GM18507 (cell line): ENCODE measurements around the gene TMEM245.
"Not testable (repeated sequence)": the region's sequence is repeated elsewhere in the genome, so short reads cannot be mapped to it uniquely, and the experiment has no call there.

Experiments
- DNase-seq: peaks from one replicate; pipeline ENCODE4 v3.0.0; 2011; ENCODE audit warnings: low read depth; ENCODE audit not compliant: insufficient read length; ENCODE audit errors: extremely low spot score
- FAIRE-seq: peaks from 2 replicates; lab custom pipeline; 2011; peaks lifted over from hg19 to GRCh38; lab: Jason Lieb, UNC

The TMEM245 gene

DNA sequence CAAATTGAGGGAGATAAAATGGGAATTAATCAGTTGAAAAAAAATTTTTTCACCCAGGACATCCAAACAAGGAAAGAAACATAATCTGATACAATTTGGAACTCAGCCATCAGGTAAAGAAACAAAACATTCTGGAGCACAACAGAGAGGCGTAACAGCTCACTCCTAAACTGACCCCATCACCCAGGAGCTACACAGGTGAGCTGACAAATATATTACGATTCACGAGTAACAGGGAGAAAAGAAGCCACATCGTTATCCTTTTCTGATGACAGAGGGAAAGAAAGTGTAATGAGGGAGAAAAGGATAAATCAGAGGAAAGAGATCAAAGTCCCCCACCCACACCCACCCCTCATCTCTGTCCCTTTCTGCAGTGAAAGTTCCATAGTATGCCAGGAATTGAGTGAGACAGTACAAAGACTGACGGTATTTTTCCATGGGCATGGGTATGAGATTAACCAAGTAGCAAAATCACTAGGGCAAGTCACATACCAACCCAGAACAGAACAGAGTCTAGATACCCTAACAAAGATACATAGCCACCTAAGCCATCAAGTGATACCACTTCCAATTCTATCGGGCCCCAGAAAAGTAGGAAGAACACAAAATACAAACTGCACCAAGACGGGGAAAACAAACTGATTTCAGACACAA is 45.4 kb downstream of the TMEM245 start:
- DNase-seq (no peak), FAIRE-seq (no peak)

DNA sequence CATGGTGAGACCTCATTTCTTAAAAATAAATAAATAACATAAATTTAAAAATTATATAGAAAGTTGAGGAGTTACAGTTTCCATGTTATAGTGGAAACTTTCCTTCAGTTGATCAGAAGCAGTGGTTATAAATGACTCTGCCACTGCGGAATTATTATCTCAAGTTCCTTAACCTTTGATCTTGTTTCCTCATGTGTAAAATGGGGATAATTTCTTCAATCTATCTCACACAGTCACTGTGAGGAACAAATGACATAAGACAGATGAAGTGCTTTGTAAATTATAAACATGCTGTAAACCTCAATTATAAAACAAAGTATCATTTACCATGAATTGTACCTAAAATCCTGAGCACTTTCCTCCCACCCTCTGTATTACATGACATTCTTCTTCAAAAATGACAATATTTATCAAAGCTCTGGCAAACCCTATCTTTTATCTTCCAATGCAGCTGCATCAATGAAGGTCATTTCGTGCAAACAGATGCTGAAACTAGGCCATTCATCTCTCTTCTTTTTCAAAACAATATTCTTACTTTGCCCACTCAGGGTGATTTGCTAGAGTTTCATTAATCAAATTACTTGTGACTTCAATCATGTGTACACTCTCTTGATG is 46.8 kb downstream of the TMEM245 start:
- no peak for FAIRE-seq

DNA sequence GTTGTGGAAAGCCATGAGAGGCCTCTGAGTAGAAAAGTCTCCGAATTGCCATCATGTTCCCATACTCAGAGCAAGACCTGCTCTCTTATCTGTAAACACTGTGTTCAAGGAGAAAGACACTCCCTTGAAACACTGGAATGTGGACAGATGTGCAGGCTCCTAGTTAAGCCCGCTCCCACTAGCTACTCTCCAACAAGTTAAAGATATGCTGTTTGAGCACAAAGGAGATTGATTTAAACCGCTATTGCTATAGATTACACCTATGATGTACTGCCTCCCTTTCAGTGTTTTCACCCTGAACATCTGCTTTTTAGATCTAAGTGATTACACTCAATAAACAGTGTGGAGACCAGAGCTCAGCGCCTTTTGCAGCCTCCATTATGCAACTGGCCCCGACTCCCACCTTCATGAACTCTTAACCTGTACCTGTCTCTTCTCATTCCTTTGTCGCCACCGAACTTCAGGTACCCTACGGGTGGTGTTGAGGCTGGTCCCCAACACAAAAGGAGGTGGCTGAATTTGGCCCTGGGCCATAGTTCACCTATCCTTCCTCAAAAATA is 47.5 kb downstream of the TMEM245 start:
- no peak for FAIRE-seq

More for the DNA sequence above, 46.8 kb downstream of the TMEM245 start:
- DNase-seq = no peak

DNA sequence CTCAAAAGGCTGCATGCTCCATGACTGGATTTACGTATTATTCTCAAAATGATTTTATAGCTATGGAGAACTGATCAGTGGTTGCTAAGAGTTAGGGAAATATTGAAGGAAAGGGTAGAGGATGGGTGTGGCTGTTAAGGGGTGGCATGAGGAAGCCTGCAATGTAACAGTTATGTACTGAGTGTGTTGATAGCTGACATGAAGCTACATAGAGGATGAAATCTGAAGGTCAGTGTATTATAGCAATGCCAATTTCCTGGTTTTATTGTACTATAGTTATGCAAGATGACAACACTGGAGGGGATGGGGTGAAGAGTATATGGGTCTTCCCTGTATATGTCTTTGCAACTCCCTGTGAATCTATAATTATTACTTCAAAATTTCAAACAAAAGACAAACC is 51.0 kb downstream of the TMEM245 start:
- DNase-seq (no peak), FAIRE-seq (no peak)

More for the DNA sequence above, 47.5 kb downstream of the TMEM245 start:
- no peak for DNase-seq

DNA sequence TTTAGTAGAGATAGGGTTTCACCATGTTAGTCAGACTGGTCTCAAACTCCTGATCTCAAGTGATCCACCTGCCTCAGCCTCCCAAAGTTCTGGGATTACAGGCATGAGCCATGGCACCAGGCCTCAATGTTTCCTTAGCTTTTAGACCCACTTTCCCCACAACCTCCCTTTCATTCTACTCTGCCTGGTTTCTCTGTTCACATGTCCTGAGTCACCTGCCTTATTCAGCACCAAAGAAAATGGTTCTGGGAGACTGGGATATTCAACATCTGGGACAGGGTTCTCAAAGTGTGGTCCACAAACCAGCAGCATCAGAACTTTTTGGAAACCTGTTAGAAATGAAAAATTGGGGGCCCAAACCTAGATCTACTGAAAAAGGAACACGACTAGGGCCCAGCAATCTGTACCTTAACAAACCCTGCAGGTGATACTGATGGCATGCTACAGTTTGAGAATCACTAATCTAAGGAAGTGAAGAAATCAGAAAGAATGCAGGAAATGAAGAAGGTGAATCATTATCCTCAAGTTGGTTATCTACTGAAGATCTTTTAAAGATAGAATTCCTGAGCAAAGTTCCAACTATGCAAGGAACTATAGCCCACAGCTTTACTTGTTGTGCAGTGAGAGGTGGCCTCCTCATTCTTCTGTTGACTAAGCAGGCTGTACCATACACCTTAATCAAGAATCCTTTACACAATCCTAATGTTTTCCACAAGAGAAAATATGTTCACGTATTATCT is 54.6 kb downstream of the TMEM245 start:
- DNase-seq (no peak), FAIRE-seq (no peak)

DNA sequence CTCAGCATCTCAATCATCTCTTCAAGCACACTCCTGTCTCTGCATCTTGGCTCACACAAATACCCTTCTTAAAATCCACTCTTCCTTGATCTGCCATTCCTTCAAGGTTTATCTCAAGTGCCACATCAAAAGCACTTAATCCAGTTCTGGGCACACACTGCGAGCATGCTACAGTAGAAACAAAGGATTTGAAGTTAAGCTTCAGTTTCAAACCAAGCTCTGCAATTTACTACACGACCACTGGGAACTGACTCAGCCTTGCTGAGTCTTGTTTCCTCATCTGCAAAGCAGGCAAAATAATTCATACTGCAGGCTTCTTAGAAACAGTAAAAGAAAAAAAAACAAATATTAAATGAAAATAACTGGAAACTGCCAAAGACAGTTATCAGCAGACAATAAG is 56.0 kb downstream of the TMEM245 start:
- DNase-seq = no peak
- no peak for FAIRE-seq

DNA sequence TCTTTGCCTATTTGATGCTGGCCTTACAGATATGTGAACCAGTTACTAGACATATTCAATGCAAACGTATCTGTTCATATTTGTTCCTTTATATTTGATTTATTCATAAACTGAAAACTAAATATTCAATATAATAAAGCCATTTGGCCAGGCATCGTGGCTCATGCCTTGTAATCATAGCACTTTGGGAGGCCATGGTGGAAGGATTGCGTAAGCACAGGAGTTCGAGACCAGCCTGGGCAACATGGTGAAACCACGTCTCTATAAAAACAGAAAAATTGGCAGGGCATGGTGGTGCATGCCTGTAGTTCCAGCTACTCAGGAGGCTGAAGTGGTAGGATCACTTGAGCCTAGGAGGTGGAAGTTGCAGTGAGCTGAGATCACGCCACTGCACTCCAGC is 57.2 kb downstream of the TMEM245 start:
- no peak for DNase-seq
- no peak for FAIRE-seq

DNA sequence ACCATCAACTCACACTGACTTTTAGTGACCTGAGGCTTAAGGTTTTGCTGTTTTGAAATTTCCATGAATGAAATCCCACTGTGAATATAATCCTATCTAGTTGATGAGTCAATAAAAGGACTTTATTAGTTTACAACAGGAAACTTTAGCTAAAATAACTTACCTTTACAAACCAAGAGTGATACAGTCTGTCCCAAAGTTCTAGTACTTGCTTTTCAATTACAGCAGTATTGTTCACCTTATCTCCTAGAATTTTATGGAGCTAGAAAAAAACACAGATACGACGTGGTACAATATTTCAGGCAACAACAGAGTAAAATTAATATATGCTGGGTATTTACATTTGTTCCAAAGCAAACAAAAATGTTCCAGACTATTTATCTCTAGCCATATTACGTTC is 59.6 kb downstream of the TMEM245 start:
- FAIRE-seq (no peak), DNase-seq (no peak)

DNA sequence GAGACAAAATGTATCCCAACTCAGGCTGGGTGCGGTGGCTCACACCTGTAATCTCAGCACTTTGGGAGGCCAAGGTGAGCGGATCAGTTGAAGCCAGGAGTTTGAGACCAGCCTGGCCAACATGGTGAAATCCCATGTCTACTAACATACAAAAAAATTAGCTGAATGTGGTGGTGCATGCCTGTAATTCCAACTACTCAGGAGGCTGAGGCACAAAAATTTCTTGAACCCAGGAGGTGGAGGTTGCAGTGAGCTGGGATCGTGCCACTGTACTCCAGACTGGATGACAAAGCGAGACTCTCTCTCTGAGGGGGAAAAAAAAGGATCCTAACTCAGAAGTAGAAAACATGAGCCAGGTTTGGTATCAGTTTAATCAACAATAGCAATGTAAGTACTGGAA is 66.6 kb downstream of the TMEM245 start:
- not testable (repeated sequence) for FAIRE-seq

DNA sequence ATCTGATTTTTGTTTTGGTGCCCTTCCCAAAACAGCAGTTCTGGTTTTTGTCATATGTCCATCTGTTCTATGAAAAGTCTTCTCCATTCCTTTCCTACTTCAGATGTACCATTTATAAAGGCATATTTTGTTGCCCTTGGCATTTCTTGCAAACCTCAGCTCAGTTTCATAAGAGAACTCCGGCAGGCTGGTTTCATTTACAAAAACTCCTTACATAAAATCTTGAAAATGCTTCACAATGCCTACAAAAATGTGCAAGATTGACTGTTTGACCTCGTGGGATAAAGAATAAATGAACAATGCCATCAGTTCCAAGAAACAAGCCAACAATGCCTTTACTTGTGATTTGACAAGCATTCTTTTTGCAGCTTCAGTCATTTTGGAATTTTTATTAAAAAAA is 67.3 kb downstream of the TMEM245 start:
- FAIRE-seq (no peak), DNase-seq (no peak)

More for the DNA sequence above, 66.6 kb downstream of the TMEM245 start:
- DNase-seq = not testable (repeated sequence)

DNA sequence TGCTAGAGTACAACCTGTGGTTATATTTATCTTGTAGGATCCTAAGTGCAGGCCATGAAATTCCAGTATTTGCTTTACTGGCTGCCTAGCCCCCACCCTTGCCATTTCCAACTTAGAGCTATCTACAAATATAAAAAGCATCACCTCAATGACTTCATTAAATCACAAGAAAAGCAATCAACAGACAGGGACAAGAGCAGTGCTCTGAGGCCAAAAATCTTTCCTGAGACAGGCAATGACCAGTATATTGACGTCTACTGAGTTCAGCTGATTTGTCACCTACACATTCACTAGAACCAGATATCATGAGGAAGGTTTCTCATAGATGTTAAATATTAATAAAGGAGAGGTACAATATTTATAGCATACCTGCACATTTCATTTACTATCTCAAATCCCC is 68.0 kb downstream of the TMEM245 start:
- no peak for FAIRE-seq
- no peak for DNase-seq

DNA sequence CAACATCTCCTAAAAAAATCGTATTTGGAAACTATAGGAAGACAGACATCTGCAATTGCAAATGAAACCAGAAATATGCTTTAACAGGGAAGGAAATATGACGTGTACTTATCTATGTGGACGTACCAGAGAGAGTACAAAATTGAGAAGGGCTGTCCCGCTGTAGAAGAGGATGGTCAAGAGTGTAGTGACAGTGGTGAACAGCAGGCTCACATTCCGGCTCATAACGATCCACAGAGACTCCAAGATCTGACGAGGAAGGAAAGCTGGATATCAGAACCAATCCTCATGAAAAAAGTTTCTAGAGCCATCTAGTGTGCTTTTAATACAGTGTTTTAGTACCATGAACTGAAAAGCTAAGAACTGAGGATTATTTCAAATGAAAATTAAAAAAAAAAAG is 69.3 kb downstream of the TMEM245 start:
- no peak for DNase-seq
- FAIRE-seq = no peak

DNA sequence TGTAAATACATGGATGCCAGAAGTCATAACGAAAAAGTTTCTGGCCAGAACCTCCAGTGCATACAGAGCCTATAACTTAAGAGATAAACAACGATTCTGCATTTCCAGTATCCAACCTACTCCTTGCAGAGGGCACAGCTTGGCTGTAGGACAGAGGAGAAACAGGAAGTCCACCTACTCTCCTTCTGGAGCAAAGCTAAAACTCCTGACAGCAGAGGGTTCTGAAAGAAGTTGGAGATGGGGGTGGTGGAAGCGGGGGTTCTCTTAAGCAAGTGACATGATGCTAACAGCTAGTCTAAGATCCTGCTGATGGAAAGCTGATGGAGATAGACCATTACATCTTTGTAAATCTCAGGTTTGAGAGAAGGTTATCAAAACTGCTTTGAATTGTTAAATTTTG is 70.9 kb downstream of the TMEM245 start:
- no peak for DNase-seq
- FAIRE-seq = no peak

DNA sequence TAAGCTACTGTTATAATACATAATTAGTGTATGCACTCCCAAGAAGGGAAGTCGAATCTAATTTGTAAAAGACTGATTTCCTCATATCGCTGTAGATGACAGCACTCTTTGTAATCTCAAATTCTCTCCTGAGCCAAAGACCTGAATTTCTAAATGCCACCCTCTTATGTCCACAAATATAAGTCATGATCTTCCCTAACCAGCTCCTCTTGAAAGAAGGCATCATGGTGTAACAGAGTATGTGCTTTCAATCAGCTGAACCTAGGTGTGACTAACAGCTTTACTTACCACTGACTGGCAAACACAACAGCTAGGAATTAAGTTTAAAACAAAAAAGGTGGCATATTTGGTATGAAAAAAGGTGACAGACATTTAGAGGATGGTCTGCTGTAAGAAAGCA is 72.5 kb downstream of the TMEM245 start:
- FAIRE-seq = no peak
- no peak for DNase-seq

DNA sequence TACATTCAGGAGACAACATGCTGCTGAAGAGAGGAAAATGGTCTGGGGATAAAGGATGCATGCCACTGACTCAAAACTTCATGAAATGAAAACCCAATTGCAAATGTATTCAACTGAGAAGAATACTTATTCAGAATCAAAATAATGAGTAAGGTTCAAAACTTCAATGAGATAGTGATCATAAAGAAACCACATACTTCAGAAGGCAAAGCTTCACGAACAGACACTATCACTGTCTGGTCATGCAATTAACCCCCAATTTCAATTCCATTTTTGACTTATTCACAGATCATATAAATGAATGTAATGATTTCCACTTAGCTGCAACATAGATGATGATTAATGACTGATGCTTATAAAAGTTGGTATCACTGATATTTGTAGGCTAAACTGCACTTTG is 73.4 kb downstream of the TMEM245 start:
- no peak for FAIRE-seq
- DNase-seq = no peak

DNA sequence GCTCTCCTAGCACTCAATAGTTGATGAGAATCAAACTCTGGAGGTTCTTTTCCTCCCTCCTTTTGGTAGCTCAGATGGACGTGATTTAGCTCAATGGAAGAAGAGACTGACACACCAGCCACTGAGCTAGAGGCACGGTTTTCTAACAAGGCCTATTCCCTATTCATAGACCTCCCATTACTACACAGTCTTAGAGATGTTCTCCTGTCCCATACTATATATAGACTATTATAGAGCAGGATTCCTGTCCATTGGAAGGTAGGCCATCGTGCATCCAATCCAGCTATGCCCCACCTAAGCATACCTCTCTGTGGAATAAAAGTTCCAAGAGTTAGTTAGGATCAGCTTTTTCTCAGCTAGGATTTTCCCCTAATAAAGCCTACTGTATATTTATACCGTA is 76.2 kb downstream of the TMEM245 start:
- FAIRE-seq (no peak), DNase-seq (no peak)

DNA sequence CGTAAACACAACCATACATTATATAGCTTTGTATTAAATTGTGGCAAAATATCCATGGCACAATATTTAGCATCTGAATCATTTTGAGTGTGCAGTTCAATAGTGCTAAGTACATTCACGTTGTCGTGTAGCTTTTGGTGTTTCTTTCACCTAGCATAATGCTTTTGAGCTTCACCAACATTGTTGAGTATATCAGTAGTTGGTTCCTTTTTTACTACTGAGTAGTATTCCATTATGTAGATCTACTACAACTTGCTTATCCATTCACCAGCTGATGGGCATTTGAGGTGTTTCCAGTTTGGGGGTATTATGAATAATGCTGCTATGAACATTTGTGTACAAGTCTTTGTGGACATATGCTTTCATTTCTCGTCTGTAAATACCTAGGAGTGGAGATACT is 79.2 kb downstream of the TMEM245 start:
- no peak for FAIRE-seq
- no peak for DNase-seq

DNA sequence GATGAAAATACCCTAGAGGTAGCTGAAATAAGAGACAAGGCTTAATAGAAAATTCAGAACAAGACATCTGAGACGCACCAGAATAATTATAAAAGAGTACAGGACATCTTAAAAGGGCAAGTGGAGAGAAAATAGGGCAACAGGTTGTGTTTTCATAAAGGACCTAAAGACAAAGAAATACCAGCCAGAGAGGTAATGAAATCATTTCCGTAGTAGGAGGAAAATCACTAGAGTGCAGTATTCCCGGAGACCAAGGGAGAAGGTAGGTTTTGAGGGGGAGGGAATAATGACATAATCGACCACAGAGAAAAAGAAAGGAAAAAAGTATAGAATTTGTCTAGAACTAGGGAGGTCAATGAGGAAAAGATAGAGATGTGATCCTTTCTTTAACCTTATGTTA is 80.2 kb downstream of the TMEM245 start:
- no peak for DNase-seq
- FAIRE-seq = no peak

DNA sequence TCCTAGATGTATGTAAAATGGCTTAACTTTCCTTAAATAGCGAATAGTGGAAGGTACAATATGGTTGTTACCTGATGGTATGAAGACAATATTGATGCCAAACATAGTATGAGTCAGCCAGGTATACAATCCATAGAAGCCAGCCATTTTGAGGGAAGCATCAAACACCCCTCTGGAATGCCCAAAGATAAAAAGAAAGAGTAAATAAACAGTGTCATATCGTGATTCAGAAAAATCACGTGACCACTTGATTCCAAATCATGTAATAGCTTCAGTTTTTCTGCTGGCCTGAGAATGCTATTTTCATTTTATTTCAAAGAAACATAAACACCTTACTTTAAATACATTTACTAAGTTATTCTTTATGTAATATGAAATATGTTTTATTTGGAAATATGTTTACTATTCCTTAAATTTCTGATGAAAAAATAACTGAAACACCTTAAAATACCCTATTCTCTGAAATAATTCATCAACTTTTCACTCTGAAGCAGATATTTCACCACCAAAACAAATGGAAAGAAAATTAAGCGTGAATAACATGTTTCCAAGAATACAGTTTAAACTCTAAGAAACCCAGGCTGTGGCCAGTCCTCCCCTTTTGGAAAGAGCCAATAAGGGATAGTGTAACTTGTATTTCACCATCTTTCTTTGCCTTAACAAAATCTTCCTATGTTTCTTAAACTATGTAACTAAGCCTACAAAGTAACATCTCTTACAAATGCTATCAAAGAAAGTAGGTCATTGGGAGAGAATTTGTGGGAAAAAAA is 81.6 kb downstream of the TMEM245 start:
- no peak for DNase-seq
- FAIRE-seq = no peak
